MM.1S (cell line): ENCODE data around the gene MCM6.

ENCODE experiments used
- EZH2phosphoT487 ChIP-seq: fragments of 300-600 bp; sonication (generic); IDR thresholded peaks from 2 replicates; pipeline ENCODE4 v1.6.1; 2018; ENCODE audit warnings: antibody characterized with exemption, low read length
- TF ChIP-seq, protein P1 (sequence below): fragments of 300-600 bp; sonication (generic); IDR thresholded peaks from 2 replicates; pipeline ENCODE4 v1.5.1; 2016; ENCODE audit warnings: antibody characterized with exemption, low read length, mixed read lengths

DNA sequence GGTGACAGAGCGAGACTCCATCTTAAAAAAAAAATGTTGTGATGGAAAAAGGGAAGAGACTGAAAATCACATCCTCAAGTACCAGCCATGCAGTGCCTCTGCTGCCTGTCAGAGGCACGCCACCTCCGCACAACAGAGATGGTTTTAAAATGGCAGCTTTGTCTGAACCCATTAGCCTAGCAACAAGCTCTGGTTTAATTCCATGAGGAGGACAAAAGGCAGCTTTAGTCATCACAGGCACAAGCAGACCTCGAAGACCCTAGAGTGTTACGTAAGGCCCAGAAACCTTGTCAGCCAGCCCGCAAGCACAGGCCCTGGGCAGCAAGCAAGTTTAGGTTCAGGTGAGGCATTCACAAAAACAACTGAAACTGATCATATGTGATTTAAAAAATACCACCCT lies 49.7 kb downstream of the MCM6 start:
- no peak for TF ChIP-seq EZH2phosphoT487
- TF ChIP-seq, protein P1, sequence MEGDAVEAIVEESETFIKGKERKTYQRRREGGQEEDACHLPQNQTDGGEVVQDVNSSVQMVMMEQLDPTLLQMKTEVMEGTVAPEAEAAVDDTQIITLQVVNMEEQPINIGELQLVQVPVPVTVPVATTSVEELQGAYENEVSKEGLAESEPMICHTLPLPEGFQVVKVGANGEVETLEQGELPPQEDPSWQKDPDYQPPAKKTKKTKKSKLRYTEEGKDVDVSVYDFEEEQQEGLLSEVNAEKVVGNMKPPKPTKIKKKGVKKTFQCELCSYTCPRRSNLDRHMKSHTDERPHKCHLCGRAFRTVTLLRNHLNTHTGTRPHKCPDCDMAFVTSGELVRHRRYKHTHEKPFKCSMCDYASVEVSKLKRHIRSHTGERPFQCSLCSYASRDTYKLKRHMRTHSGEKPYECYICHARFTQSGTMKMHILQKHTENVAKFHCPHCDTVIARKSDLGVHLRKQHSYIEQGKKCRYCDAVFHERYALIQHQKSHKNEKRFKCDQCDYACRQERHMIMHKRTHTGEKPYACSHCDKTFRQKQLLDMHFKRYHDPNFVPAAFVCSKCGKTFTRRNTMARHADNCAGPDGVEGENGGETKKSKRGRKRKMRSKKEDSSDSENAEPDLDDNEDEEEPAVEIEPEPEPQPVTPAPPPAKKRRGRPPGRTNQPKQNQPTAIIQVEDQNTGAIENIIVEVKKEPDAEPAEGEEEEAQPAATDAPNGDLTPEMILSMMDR: no peak
